Left ventricle myocardium inferior (tissue), 1 donor: Measurements from ENCODE around the gene PLXNA4. TPM values are rescaled to one million over a fixed set of nuclear protein-coding genes. Genes with fewer than 3 reads are reported as not detected.

Source experiments
- DNase-seq: peaks from one replicate; pipeline ENCODE4 v3.0.0-alpha.2; 2020
- H3K27ac ChIP-seq: fragments of 200-600 bp; replicated peaks from 2 replicates; pipeline ENCODE4 v1.8.0; 2021
- H3K27me3 ChIP-seq: fragments of 200-600 bp; 2 replicates; pipeline ENCODE4 v1.8.0; 2021; ENCODE audit warnings: low read depth
- H3K36me3 ChIP-seq: fragments of 200-600 bp; 2 replicates; pipeline ENCODE4 v1.8.0; 2021
- H3K4me1 ChIP-seq: fragments of 200-600 bp; 2 replicates; pipeline ENCODE4 v1.8.0; 2021
- H3K4me3 ChIP-seq: fragments of 200-600 bp; 2 replicates; pipeline ENCODE4 v1.8.0; 2021; ENCODE audit warnings: mild to moderate bottlenecking, moderate library complexity
- H3K9me3 ChIP-seq: fragments of 200-600 bp; replicated peaks from 2 replicates; pipeline ENCODE4 v1.8.0; 2021
- intact Hi-C: fragments of 100-400 bp; cut with micrococcal nuclease; formaldehyde crosslinking; loops from one replicate; pipeline ENCODE4 v1.11.0; 2022
- total RNA-seq: library from RNA; stranded (reverse); fragmentation: NEBNext Ultra II Directional; extraction: Animal tissue kit (Norgen Biotek cat#: 25700); gene quantifications from one replicate; pipeline ENCODE4 v1.2.1, GENCODE V29; 2021
- TF ChIP-seq, protein P1 (sequence below): fragments of 200-600 bp; IDR thresholded peaks from 2 replicates; pipeline ENCODE4 v1.8.0; 2021; ENCODE audit warnings: antibody characterized with exemption, mild to moderate bottlenecking, borderline replicate concordance
- donor health status: DM: no; HTN: yes; CAD: no; lungs with severe emphysema.

The PLXNA4 gene
- total RNA-seq, 1 donor from 2014 or later: 18.1 TPM

DNA sequence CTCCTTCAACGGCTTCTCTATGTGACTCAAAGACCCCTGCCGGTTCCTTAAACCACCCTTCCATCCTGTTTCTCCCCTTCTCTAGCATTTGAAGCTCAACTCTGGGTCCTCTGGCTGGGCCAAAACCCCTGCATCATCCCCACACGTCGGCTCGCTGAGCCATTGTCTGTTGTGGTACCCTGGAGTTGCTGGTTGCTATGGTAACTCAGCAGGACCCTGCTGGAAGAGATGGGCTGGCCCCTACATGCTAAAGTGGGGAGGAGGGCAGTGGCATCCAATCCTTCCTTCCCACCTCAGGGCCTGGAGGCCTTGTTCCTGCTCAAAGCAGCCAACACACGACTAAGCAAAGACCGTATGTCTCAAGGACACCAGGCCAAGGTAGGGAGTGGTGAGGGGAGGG lies 452.5 kb downstream of the PLXNA4 start:
- Histone ChIP-seq H3K36me3 (no peaks in the 10 kb centered on the region), H3K27ac (no peak overlapping the region), H3K27me3 (no peaks in the 10 kb centered on the region), H3K4me3 (no peak overlapping the region), H3K9me3 (no peaks in the 10 kb centered on the region), H3K4me1 (no peaks in the 10 kb centered on the region)
- no peak for DNase-seq
- intact Hi-C loops: no loop called here
- TF ChIP-seq, protein P1, sequence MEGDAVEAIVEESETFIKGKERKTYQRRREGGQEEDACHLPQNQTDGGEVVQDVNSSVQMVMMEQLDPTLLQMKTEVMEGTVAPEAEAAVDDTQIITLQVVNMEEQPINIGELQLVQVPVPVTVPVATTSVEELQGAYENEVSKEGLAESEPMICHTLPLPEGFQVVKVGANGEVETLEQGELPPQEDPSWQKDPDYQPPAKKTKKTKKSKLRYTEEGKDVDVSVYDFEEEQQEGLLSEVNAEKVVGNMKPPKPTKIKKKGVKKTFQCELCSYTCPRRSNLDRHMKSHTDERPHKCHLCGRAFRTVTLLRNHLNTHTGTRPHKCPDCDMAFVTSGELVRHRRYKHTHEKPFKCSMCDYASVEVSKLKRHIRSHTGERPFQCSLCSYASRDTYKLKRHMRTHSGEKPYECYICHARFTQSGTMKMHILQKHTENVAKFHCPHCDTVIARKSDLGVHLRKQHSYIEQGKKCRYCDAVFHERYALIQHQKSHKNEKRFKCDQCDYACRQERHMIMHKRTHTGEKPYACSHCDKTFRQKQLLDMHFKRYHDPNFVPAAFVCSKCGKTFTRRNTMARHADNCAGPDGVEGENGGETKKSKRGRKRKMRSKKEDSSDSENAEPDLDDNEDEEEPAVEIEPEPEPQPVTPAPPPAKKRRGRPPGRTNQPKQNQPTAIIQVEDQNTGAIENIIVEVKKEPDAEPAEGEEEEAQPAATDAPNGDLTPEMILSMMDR: no peak

DNA sequence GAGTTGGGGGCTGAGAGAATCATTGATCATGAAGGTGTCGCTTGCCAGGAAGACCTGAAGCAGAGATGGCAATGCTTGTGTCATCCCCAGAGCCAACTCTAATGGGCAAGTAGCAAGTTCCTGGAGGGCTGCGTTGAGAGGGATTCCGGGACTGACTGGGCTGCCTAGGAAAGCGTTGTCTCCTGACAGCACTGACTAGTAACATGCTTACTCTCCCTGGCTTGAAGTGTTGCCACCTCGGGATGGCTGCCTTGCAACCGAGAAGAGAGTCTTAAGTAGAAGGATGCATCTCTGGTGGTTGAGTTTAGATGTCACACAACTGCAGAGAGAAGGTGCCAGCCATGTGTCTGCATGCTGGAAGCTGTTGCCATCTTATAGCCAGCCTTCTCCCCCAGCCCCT lies 453.4 kb downstream of the PLXNA4 start:
- Histone ChIP-seq H3K27me3 (no peaks in the 10 kb centered on the region), H3K4me3 (no peak overlapping the region), H3K36me3 (no peaks in the 10 kb centered on the region), H3K27ac (no peak overlapping the region), H3K4me1 (no peaks in the 10 kb centered on the region), H3K9me3 (no peaks in the 10 kb centered on the region)
- intact Hi-C loops: no loop called here
- TF ChIP-seq, protein P1: no peak
- no peak for DNase-seq

DNA sequence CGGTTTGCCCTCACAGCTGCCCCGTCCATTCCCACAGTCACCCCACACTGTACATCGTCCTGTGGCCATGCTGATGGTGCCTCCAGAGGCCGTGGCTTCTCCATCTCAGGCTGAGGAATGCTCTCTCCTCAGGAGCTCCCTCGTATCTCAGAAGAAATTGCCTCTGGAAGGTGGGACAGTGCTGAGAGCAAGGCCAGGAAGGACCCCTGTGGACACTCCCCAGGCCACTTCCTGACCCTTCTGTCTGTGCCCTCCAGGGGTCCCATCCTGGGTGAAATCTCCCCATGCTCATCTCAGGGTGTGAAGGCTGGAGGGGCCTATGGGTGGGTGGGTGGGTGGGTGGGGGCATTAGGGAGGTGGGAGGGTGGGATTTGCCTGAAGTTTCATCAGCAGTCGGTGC lies 454.3 kb downstream of the PLXNA4 start:
- Histone ChIP-seq H3K4me1 (no peaks in the 10 kb centered on the region), H3K9me3 (no peaks in the 10 kb centered on the region), H3K4me3 (no peak overlapping the region), H3K36me3 (no peaks in the 10 kb centered on the region), H3K27ac (no peak overlapping the region), H3K27me3 (no peaks in the 10 kb centered on the region)
- TF ChIP-seq, protein P1: no peak
- DNase-seq: no peak
- intact Hi-C loops: no loop called here

DNA sequence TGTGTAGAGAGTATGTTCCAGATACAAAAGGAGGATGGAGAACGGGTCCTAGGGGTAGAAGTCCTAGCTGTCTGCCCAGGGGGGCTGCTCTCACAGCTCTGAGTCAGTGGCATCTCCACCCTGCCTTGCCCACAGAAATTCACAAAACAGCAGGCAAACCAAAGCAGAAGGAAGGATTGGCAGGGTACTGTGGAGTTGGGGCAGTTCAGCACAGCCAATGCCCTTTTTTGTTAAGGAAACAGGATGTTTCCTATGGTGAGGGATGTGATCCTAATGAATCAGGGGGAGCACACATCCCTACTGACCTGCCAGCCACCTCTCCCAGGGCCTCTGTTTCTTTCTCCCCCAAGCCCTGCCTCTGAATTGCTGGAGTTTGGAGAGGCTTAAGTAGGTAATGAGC lies 457.6 kb downstream of the PLXNA4 start:
- intact Hi-C loops: no loop called here
- Histone ChIP-seq H3K4me1 (no peaks in the 10 kb centered on the region), H3K4me3 (no peak overlapping the region), H3K36me3 (no peaks in the 10 kb centered on the region), H3K27ac (no peak overlapping the region), H3K9me3 (no peaks in the 10 kb centered on the region), H3K27me3 (no peaks in the 10 kb centered on the region)
- no peak for DNase-seq
- TF ChIP-seq, protein P1: no peak

DNA sequence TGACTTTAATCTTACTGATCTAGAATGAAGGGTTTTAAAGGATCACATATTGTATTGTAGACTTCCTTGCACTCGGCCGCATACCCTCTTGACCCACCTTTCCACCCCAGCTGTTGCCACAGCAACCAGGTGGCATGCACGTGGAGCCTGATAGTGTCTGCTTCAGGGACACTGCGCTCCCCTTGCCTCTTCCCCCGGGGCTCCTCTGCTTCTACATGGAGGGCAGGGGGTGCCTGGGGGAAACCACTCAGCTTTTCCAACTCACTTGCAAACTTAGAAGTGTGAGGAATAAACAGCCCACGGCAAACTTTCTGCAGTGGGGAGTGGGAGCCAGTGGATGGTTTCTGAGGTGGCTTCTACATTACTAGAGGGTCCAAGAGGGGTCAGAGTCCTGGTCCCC lies 458.6 kb downstream of the PLXNA4 start:
- H3K27ac ChIP-seq: no peak overlapping the region
- H3K27me3 ChIP-seq: no peaks in the 10 kb centered on the region
- no peak for DNase-seq
- TF ChIP-seq, protein P1: no peak
- no peaks in the 10 kb centered on the region for H3K36me3 ChIP-seq
- H3K4me1 ChIP-seq: no peaks in the 10 kb centered on the region
- H3K9me3 ChIP-seq: no peaks in the 10 kb centered on the region
- intact Hi-C loops: no loop called here
- no peak overlapping the region for H3K4me3 ChIP-seq

DNA sequence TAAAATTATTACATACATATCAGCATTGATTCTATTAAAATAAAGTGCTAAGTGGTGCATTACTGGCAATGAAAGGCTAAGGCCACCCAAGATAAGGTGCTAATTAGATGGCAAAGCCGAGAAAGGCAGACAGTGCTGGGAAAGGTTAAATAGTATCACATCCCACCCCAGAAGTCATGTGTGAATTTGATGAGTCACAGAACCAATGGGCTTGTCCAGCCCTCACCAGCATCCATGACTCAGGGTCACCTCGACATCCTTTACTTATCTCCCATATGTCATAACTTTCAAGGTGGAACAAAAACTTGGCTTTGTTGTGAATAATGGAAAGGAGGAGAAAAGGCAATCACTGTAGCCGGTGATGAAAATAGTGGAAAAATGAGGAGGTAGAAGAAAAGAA lies 459.1 kb downstream of the PLXNA4 start:
- intact Hi-C loops: no loop called here
- Histone ChIP-seq H3K27ac (no peak overlapping the region), H3K36me3 (no peaks in the 10 kb centered on the region), H3K9me3 (no peaks in the 10 kb centered on the region), H3K4me3 (no peak overlapping the region), H3K4me1 (no peaks in the 10 kb centered on the region), H3K27me3 (no peaks in the 10 kb centered on the region)
- TF ChIP-seq, protein P1: no peak
- DNase-seq: no peak
